ENCODE results near the gene ADCY3. TPM values are rescaled to one million over a fixed set of nuclear protein-coding genes. Genes with fewer than 3 reads are reported as not detected.
A peak's percentile ranks its signal among the peaks of the same experiment; 100 is the strongest.

Gene ADCY3
- total RNA-seq, 1 experiment from 2014 or later, result 39.5 TPM

GRCh38 chr2:24930768-24931167, 10.7 kb upstream of the ADCY3 start:
- Mint-ChIP-seq H3K9me3 (no peaks in the 10 kb centered on the region), H3K36me3 (ENCODE audit: insufficient read depth in 1 of 3, low read depth in 3 of 3) (no peaks in the 10 kb centered on the region), H3K4me1 (peaks cover 32 to 33% of the 10 kb centered on the region in 2 experiments), H3K4me3 (no peak overlapping the region), H3K27ac (peak overlapping the region in 1 of 3 experiments; percentile 52; a peak in 1 of 7 replicates), H3K27me3 (ENCODE audit: low read depth) (no peaks in the 10 kb centered on the region; the same call in none of the 2 replicates)
- no CpG with 5 or more reads among the region's 6 CpGs for WGBS (ENCODE audit: extremely low coverage, insufficient read length, low lambda C conversion rate)
- H3K23ac ChIP-seq (ENCODE audit: insufficient read length, low read depth, low read length), result no peak overlapping the region
- no peak overlapping the region for H2AFZ ChIP-seq (ENCODE audit: low read length)
- no peak overlapping the region for H2BK12ac ChIP-seq (ENCODE audit: insufficient read length, low read depth, low read length)
- H3K79me1 ChIP-seq (ENCODE audit: insufficient read depth, low read depth, low read length, poor library complexity, severe bottlenecking), result no peaks in the 10 kb centered on the region
- no peaks in the 10 kb centered on the region for H3K27me3 ChIP-seq (ENCODE audit: insufficient read depth, low read length)
- H2BK15ac ChIP-seq (ENCODE audit: low read depth, low read length), result no peak overlapping the region
- no peak overlapping the region for H3K4me2 ChIP-seq (ENCODE audit: insufficient read depth, insufficient read length, low read length)
- no peak overlapping the region for H3K9ac ChIP-seq (ENCODE audit: extremely low read depth, insufficient read length, low read length)
- H3K9me3 ChIP-seq (ENCODE audit: control insufficient read depth, low read depth, low read length), result no peaks in the 10 kb centered on the region
- no peak overlapping the region for H3K4ac ChIP-seq (ENCODE audit: low read depth, low read length)
- no peak overlapping the region for H4K8ac ChIP-seq (replicated peaks; ENCODE audit: insufficient read length, low read depth, low read length)
- H2BK5ac ChIP-seq (ENCODE audit: insufficient read length, low read length), result no peak overlapping the region
- no peak overlapping the region for H3K14ac ChIP-seq (ENCODE audit: insufficient read depth, low read length)
- H2BK120ac ChIP-seq (ENCODE audit: low read depth, low read length, poor library complexity, severe bottlenecking), result no peak overlapping the region
- H3K4me1 ChIP-seq (ENCODE audit: insufficient read depth, low read length), result no peaks in the 10 kb centered on the region; the same call in 1 of the 2 replicates
- no peak overlapping the region for H4K5ac ChIP-seq (ENCODE audit: insufficient read length, low read depth, low read length)
- no peak overlapping the region for H2AK5ac ChIP-seq (ENCODE audit: insufficient read length, low read length)
- no peaks in the 10 kb centered on the region for H4K20me1 ChIP-seq (ENCODE audit: control insufficient read depth, insufficient read depth, insufficient read length)
- H2BK20ac ChIP-seq (ENCODE audit: low read depth, low read length, poor library complexity, severe bottlenecking), result no peak overlapping the region
- no peaks in the 10 kb centered on the region for H3K23me2 ChIP-seq (ENCODE audit: insufficient read length, low read depth, low read length, poor library complexity, severe bottlenecking)
- no peak overlapping the region for H3T11ph ChIP-seq (ENCODE audit: low read length)
- H3K18ac ChIP-seq (ENCODE audit: insufficient read length, low read depth, low read length), result no peak overlapping the region
- H3K79me2 ChIP-seq (ENCODE audit: insufficient read depth, low read length), result no peaks in the 10 kb centered on the region
- no peak for DNase-seq
- no peak overlapping the region for H4K91ac ChIP-seq (ENCODE audit: insufficient read length, low read depth, low read length)
- H3K27ac ChIP-seq (ENCODE audit: insufficient read length, low read depth, low read length), result no peak overlapping the region
- H3K56ac ChIP-seq (ENCODE audit: insufficient read length, low read depth, low read length), result no peak overlapping the region
- TF ChIP-seq CTCF (conservative IDR thresholded peaks at IDR 0.05), result no peak

Measured in H9 (cell line).